Coronary artery (tissue), 2 donors: Measurements from ENCODE around the gene RAB36.

Experiments
- DNase-seq: peaks from one replicate; pipeline ENCODE4 v3.0.0-alpha.2; 2017; ENCODE audit warnings: low spot score
- H3K27ac ChIP-seq, 2 donors: fragments of 200-600 bp; sonication (generic); one replicate each; pipeline ENCODE4 v1.5.1; 2016 to 2019
- H3K4me3 ChIP-seq: fragments of 200-600 bp; sonication (generic); 2 replicates; pipeline ENCODE4 v1.5.1; 2016; ENCODE audit warnings: mild to moderate bottlenecking, moderate library complexity
- TF ChIP-seq, protein P1 (sequence below): fragments of 200-600 bp; sonication (generic); IDR thresholded peaks from one replicate; pipeline ENCODE4 v1.5.1; 2019; ENCODE audit warnings: antibody characterized with exemption

Gene RAB36

DNA sequence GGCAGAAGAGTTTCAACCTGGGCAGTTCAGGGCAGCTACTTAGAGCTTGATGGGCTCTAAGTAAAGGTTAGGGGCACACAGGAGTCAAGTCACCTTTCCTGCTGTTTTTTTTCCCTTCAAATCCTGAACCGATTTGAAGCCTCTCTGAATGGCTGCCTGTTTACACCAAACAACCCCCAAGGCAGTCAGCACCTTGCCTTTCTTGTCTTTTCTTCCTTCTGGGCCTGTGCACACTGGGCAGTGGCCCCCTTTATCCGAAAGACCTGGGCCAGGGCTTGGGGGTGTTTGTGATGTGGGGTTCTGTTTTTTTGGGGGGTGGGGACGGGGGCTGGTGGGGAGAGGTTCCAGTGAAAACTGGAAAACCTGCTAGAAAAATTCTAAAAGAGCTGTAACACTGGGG, 7.8 kb upstream of the RAB36 start:
- TF ChIP-seq, protein P1, sequence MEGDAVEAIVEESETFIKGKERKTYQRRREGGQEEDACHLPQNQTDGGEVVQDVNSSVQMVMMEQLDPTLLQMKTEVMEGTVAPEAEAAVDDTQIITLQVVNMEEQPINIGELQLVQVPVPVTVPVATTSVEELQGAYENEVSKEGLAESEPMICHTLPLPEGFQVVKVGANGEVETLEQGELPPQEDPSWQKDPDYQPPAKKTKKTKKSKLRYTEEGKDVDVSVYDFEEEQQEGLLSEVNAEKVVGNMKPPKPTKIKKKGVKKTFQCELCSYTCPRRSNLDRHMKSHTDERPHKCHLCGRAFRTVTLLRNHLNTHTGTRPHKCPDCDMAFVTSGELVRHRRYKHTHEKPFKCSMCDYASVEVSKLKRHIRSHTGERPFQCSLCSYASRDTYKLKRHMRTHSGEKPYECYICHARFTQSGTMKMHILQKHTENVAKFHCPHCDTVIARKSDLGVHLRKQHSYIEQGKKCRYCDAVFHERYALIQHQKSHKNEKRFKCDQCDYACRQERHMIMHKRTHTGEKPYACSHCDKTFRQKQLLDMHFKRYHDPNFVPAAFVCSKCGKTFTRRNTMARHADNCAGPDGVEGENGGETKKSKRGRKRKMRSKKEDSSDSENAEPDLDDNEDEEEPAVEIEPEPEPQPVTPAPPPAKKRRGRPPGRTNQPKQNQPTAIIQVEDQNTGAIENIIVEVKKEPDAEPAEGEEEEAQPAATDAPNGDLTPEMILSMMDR = no peak
- DNase-seq = no peak
- H3K4me3 ChIP-seq = no peak overlapping the region
- no peak overlapping the region for H3K27ac ChIP-seq

DNA sequence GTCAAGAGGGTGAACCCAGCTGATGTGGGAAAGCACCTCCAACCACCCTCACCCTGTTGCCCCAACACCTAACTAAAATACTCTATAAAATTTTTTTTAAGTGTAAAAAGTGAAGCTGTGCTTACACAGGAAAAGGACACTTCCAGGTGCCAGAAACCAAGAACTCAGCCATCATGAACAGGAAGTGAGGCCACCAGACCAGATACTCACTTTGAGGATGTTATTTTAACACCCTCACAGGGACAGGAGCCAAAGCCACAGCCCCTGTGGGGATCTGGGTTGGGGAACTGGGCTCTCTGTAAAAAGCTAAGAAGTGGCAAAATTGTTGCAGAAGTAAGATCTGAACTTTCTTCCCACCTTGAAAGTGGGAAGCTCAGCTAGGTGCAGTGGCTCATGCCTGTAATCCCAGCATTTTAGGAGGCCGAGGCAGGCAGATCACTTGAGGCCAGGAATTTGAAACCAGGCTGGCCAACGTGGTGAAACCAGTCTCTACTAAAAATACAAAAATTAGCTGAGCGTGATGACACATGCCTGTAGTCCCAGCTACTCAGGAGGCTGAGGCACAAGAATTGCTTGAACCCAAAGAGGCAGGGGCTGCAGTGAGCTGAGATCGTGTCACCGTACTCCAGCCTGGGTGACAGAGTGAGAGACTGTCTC, 7.2 kb upstream of the RAB36 start:
- no peak for DNase-seq
- H3K4me3 ChIP-seq = no peak overlapping the region
- TF ChIP-seq, protein P1 = no peak
- H3K27ac ChIP-seq = no peak overlapping the region

DNA sequence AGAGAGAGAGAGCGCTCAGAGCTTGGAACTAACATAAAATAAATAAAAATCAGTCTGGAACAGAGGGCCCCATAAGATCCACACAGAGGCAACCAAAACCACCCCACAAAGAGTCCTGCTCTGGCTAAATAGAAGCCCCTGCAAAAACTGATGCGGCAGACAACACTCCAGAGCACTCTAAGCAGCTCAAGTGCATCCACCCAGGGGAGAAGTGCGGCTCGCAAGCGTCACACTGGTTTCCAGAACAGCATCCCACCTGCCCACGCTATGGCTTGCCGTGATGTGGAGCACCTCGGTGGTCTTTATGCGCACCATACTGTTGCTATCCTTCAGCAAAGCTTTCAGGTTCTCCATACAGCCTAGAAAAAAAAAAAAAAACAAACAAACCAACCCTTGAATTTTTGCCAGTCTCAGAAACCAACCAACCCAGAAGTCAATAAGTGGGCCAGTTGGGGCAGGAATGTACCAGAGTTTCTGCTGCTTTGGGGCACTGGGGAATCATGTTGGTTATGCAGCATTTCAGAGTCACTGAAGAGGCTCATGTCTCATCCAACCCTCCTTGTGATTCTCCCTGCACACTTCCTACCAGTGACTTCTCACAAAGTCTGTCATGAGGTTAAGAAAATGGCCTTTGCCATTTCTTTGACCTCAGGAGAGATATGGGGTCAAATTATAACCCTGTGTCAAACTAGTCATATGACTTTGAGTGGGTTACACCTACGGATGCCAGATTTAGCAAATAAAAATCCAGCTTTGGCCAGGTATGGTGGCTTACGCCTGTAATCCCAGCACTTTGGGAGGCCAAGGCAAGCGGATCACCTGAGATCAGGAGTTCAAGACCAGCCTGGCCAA, 6.5 kb upstream of the RAB36 start:
- TF ChIP-seq, protein P1 = no peak
- Histone ChIP-seq H3K4me3 (no peak overlapping the region), H3K27ac (no peak overlapping the region)
- DNase-seq = no peak

DNA sequence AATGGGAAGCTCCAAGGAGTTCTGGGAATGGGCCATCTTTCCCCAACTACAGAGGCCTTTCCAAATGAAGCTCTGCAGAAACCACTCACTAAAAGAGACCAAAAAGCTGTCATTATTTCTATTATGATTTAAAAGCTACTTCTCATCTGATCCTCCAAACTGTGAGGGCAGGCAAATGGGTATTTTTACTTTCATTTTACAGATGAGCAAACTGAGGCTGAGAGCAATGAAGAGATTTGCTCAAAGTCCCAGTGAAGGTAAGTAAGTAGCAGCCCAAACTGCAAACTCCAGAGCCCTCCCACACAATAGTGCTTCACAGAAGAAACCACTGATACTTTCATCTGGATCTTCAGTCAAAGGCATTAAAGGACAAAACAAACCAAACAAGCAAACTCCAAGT, 4.9 kb upstream of the RAB36 start:
- DNase-seq = no peak
- TF ChIP-seq, protein P1 = no peak
- Histone ChIP-seq H3K4me3 (no peak overlapping the region), H3K27ac (no peak overlapping the region)

DNA sequence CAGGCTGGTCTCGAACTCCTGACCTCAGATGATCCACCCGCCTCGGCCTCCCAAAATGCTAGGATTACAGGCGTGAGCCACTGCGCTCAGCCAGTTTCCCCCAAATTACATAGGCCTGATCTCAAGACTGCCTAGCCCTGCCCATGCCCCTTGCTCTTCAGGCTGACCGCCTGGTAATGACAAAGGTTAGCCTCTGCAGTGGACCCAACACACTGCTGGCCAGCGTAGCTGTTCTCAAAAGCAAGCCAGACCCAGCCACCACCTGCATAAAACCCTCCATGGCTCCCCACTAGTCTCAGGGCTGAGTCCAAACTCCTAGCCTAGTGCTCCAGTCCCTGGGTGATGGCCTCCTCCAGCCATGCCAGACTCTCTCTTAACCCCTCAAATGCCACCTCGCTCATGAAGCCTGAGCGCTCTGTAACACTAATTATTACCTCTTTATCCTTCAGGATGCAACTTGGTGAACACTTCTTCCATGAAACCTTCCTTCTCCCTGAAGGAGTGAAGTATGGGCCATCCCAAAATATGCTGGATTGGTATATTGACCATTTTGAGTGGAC, 2.7 kb upstream of the RAB36 start:
- TF ChIP-seq, protein P1 = no peak
- H3K27ac ChIP-seq = peak overlapping the region in 1 of 2 donors; percentile 47
- no peak for DNase-seq
- peak overlapping the region; percentile 64 for H3K4me3 ChIP-seq

DNA sequence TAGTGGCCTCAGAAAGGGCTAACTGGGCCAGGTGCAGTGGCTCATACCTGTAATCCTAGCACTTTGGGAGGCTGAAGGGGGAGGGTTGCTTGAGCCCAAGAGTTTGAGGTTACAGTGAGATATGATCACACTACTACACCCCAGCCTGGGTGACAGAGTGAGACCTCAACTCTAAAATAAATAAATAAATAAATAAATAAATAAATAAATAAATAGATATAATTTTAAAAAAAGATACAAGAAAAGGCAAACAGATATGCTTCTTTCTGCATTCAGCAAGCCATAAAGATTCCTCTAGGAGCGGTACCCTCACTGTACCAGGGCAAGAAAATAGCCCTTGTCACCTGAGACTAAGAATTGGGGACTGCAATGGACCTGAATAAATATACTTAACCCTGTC, 2.2 kb upstream of the RAB36 start:
- Histone ChIP-seq H3K4me3 (no peak overlapping the region), H3K27ac (no peak overlapping the region)
- no peak for DNase-seq
- TF ChIP-seq, protein P1 = no peak
